Omental fat pad (tissue), 4 donors: ENCODE data around the gene B4GALNT4. TPM values are rescaled to one million over a fixed set of nuclear protein-coding genes. Genes with fewer than 3 reads are reported as not detected.

Source experiments
- ATAC-seq: fragments of 150-250 bp; one replicate; pipeline ENCODE4 v1.9.1; 2016; ENCODE audit warnings: mild to moderate bottlenecking, moderate library complexity; ENCODE audit not compliant: low FRiP score
- DNase-seq: peaks from one replicate; pipeline ENCODE4 v3.0.0-alpha.2; 2019; ENCODE audit warnings: low spot score
- CTCF ChIP-seq, 3 donors: fragments of 450-650 bp; IDR thresholded peaks; one replicate each; pipeline ENCODE4 v1.5.1; 2016 to 2017; ENCODE audit warnings: antibody characterized with exemption in 3 of 3, mild to moderate bottlenecking in 3 of 3, moderate library complexity in 2 of 3
- total RNA-seq, 4 donors: library from RNA; depleted of rRNA; stranded (reverse); fragments of >200 nt; gene quantifications; one replicate each; pipeline ENCODE4 v1.1.0, GENCODE V29; 2016

Gene B4GALNT4
- total RNA-seq, 4 donors from 2014 or later = 1.4 to 4.1 (median 2.5) TPM

DNA sequence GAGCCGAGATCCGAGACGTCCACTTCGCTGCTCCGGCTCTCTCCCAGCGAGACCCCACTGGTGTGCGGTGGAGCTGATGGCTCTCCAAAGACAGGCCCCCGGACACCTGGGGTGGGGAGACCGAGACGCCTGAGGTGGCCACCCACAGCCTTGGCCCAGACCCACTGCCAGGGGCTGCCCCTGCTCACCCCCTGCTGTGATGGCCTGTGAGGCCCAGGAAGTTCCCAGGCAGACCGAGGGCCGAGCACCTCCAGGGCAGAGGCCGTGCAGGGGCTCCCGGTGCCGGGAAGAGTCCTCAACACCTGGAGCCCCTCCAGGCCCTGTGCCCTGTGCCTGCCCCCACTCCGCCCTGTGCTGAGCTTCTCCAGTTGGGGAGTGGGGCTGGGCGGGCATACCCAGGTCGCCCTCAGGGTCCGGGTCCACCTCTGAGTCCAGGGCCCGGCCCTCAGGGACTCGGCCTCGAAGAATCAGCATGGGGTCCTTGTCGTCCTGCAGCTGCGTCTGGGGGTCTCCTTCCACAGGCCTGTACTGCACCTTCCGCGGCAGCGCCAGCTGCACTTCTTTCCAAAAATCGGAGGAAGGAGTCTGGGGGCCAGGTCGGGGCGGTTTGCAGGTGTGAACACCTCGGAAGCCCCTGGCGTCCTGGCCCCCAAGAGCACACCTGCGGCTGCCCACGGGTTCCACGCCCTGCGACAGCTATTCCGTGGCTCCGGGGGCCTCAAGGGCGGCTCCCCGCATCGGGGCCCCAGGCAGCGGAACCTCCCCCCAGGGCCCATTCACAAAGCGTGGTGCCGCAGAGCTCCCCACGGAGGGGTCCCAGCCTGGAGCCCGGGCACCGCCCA lies 36.9 kb downstream of the B4GALNT4 start:
- ATAC-seq (no peak), DNase-seq (no peak)
- TF ChIP-seq CTCF (IDR thresholded peaks at IDR 0.05) = no peak

DNA sequence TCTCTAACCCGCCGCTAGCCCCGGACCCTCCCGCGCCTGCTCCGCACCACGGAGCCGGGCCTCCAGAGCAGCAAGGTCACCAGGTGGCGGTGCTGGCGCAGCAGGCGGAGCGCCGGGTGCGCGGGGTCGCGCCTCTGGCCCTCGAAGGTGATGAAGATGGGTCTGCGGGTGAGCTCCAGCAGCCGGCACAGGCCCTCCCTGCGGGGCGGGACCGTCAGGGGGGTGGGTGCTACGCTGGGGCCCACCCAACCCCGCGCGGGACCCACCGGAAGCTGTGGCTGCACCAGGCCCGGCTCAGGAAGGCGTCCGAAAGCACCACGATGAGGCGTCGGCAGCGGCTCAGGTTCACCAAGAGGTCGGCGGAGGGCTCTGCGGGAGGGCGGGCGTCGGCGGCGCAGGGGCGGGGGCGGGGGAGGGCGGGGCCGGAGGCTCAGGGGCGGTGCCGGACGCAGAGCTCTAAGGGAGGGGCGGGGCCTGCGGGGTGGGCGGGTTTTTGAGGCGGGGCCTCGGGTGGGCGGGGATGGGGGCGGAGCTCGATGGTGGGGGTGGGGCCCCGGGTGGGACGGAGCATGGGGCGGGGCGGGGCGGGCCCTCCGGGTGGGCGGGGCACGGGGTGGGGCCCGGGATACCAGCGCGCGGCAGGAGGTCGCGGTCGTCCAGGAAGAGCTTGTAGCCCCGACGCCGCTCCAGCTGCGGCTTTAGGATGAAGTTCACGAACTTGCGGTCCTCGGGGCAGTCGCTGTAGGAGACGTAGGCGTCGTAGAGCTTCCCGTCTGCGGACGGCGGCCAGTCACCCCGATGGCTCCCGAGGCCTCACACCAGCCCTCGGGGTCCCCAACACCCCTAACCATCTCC lies 37.7 kb downstream of the B4GALNT4 start:
- no peak for DNase-seq
- peak; percentile 37 for ATAC-seq
- TF ChIP-seq CTCF (IDR thresholded peaks at IDR 0.05) = no peak

- TF ChIP-seq CTCF (IDR thresholded peaks at IDR 0.05) = no peak
- peak; percentile 14 for ATAC-seq
- DNase-seq = no peak
These were observed 38.4 kb downstream of the B4GALNT4 start for GRCh38 chr11:407651-408123.

GRCh38 chr11:408154-409007 lies 39.1 kb downstream of the B4GALNT4 start:
- TF ChIP-seq CTCF (IDR thresholded peaks at IDR 0.05) = no peak
- DNase-seq (no peak), ATAC-seq (no peak)

GRCh38 chr11:409008-409599 lies 39.8 kb downstream of the B4GALNT4 start:
- ATAC-seq = no peak
- no peak for DNase-seq
- TF ChIP-seq CTCF (IDR thresholded peaks at IDR 0.05) = no peak
